Pancreas (tissue), 10 donors: Measurements from ENCODE around the gene ITPKB. TPM values are rescaled to one million over a fixed set of nuclear protein-coding genes. Genes with fewer than 3 reads are reported as not detected.
A peak's percentile ranks its signal among the peaks of the same experiment; 100 is the strongest.
"Not testable (repeated sequence)": the region's sequence is repeated elsewhere in the genome, so short reads cannot be mapped to it uniquely, and the experiment has no call there.

Experiments used
- ATAC-seq, 4 donors: fragments of 200-7000 bp; cut with Tn5 transposase; one replicate each; pipeline versions ENCODE4 v1.8.0 to v1.9.1; 2020; ENCODE audit warnings: mild to moderate bottlenecking in 4 of 4, moderate library complexity in 4 of 4
- DNase-seq, 6 donors: peaks; one replicate each; pipeline ENCODE4 v3.0.0-alpha.2; 2020
- FAIRE-seq: peaks from 2 replicates; lab custom pipeline; 2012; peaks lifted over from hg19 to GRCh38; lab: Jason Lieb, UNC
- H3K27ac ChIP-seq, 4 donors: fragments of 200-600 bp; sonication (generic); 1 replicate in 3 of 4; 2 replicates in 1 of 4; pipeline versions ENCODE4 v1.5.0 to v1.8.0; 2020
- H3K27me3 ChIP-seq, 4 donors: fragments of 200-600 bp; one replicate each; pipeline ENCODE4 v1.8.0; 2021
- H3K36me3 ChIP-seq, 3 donors: fragments of 200-600 bp; sonication (generic) in 1 of 3; one replicate each; pipeline versions ENCODE4 v1.5.0 to v1.8.0; 2020 to 2021
- H3K4me1 ChIP-seq, 3 donors: fragments of 200-600 bp; one replicate each; pipeline ENCODE4 v1.8.0; 2021
- H3K4me3 ChIP-seq, 4 donors: fragments of 200-600 bp; sonication (generic) in 2 of 4; one replicate each; pipeline versions ENCODE4 v1.5.0 to v1.8.0; 2020 to 2021
- H3K9me3 ChIP-seq, 4 donors: fragments of 200-600 bp; one replicate each; pipeline ENCODE4 v1.8.0; 2021
- WGBS, 2 donors: extraction: QIAGEN DNeasy Blood & Tissue Kit; methylation state at CpG; one replicate each; pipeline ENCODE4 v1.1.7; 2013; 5-methylcytosine and 5-hydroxymethylcytosine counted together
- intact Hi-C, 3 donors: fragments of 100-400 bp; cut with DNase I; formaldehyde crosslinking; loops; one replicate each; pipeline versions ENCODE4 v1.11.1 to v1.14.2; 2022
- polyA plus RNA-seq, 2 donors: library from polyadenylated mRNA; stranded (reverse); fragments of 200-250 nt; gene quantifications; one replicate each; pipeline ENCODE4 v1.2.3, GENCODE V29; 2013
- total RNA-seq, 6 donors: library from RNA; stranded (reverse); fragmentation: NEBNext Ultra II Directional in 4 of 6; extraction: Animal tissue kit (Norgen Biotek cat#: 25700) in 4 of 6; gene quantifications; one replicate each; pipeline versions ENCODE4 v1.2.1 to v1.2.4, GENCODE V29; 2021 to 2023
- TF ChIP-seq, protein P1 (sequence below), 4 donors: fragments of 200-600 bp; sonication (generic) in 3 of 4; IDR thresholded peaks; one replicate each; pipeline versions ENCODE4 v1.5.0 to v1.8.0; 2021; ENCODE audit warnings: antibody characterized with exemption in 4 of 4
- donor health status: healthy with polysubstance abuse.
- donor health status: DM: no; HTN: no; CAD: no; lungs with moderate emphysema.
- donor health status: DM: no; HTN: no; CAD: no.
- donor health status: control.
- donor health status: control.
- donor health status: Bipolar disorder and iron deficiency.
- donor health status: DM: yes; HTN: yes; CAD: no.
- donor health status: DM: no; HTN: no; CAD: no.
- donor health status: DM: no; HTN: no; CAD: no.
- donor health status: DM: yes; HTN: yes; CAD: no.

Gene ITPKB
- total and polyA plus RNA-seq, 8 donors, result 3.8 to 13.9 (median 5.5) TPM

DNA sequence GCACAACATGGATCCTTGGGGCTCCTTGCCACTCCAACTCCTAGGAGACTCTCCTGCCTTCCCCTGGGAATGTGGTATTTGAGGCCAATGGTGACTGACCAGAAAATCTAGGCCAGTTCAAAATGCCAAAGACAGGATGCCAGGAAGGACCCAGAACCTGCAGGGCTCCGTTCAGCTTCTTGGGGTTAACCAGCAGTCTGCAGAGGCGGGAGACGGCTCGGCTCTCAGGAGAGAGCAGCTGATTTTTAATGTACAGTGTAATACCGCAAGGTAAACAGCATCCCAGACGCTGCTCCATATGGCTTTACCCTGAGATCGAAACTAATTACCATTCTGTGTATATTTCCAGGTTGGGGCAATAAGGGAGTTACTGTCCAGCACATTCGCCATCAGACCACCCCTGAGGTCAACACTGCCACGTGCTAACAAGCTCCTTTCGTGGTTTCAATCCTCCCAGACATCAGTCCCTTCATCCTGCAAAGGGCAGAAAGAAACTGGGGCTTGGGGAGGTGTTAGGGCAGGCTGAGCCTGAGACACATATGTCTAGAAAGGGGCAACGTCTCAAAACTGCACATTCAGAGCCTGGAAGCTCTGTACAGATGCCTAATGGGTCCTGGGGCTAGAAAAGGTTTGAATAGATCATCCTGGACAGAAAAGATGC, 16.7 kb downstream of the ITPKB start:
- Histone ChIP-seq H3K27ac (no peak overlapping the region), H3K27me3 (no peaks in the 10 kb centered on the region), H3K4me3 (no peak overlapping the region), H3K9me3 (no peaks in the 10 kb centered on the region), H3K36me3 (no peaks in the 10 kb centered on the region), H3K4me1 (peaks cover 7 to 12% (median 7%) of the 10 kb centered on the region in 3 donors)
- no peak for ATAC-seq
- 87 to 88% methylated on average over 11 of the region's 11 CpGs for WGBS, 2 donors
- DNase-seq, result no peak
- TF ChIP-seq, protein P1, sequence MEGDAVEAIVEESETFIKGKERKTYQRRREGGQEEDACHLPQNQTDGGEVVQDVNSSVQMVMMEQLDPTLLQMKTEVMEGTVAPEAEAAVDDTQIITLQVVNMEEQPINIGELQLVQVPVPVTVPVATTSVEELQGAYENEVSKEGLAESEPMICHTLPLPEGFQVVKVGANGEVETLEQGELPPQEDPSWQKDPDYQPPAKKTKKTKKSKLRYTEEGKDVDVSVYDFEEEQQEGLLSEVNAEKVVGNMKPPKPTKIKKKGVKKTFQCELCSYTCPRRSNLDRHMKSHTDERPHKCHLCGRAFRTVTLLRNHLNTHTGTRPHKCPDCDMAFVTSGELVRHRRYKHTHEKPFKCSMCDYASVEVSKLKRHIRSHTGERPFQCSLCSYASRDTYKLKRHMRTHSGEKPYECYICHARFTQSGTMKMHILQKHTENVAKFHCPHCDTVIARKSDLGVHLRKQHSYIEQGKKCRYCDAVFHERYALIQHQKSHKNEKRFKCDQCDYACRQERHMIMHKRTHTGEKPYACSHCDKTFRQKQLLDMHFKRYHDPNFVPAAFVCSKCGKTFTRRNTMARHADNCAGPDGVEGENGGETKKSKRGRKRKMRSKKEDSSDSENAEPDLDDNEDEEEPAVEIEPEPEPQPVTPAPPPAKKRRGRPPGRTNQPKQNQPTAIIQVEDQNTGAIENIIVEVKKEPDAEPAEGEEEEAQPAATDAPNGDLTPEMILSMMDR (IDR thresholded peaks at IDR 0.05), result no peak
- no peak for FAIRE-seq
- intact Hi-C loops, result no loop called here

DNA sequence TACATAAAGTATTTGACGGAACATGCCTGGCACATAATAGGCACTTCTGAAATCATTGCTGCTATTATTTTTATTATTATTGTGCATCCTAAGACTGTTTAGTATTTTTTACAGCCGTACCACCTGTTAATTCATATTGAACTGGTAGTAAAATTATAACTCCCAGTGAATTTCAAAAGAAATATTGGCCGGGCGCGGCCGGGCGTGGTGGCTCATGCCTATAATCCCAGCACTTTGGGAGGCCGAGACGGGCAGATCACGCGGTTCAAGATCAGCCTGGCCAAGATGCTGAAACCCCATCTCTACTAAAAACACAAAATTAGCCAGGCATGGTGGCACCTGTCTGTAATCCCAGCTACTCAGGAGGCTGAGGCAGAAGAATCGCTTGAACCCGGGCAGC, 18.5 kb downstream of the ITPKB start:
- intact Hi-C loops, H3K4me3 ChIP-seq, ATAC-seq, H3K27me3 ChIP-seq, DNase-seq, FAIRE-seq, H3K9me3 ChIP-seq, H3K36me3 ChIP-seq: not testable (repeated sequence)
- WGBS, 2 donors, result 96 to 97% methylated on average over 13 of the region's 13 CpGs
- H3K27ac ChIP-seq, result peak overlapping the region in 1 of 4 donors; percentile 50
- peaks cover 7 to 12% (median 7%) of the 10 kb centered on the region in 3 donors for H3K4me1 ChIP-seq

DNA sequence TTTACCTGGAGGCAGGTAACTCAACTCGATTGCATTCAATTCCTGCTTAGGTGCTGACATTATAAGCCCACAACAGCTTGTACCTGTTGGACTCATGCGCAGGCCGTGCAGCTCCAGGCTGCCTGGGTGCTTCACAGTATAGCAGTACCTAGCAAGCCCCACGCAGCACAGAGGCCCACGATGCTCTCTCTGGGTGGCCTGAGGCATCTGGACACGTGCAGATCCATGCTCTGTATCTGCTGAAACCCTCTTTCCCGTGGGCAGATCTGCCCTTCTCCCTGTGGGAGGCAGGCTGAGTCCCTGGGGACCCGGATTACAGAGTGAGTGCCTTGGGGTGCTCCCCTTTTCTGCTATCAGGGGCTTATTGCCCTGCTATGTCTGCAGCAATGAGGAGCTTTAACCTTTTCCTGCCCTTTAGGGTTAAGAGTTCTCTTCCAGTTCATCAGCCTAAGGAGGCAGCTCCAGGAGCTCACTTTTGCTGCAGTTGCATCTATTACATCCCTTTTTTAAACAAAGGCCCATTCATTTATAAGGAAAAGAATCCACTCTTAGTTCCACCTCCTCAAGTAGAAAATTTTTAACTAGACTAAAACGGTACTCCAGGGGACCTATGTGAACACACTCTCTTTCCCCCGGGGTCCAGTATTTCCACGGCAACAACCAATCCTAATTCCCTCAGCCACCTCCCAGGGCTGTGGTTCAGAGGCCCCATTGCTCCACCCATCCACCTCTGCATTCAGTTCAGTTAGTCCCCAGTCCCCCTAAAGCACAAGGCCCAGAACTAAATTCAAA, 19.3 kb downstream of the ITPKB start:
- DNase-seq, result no peak

DNA sequence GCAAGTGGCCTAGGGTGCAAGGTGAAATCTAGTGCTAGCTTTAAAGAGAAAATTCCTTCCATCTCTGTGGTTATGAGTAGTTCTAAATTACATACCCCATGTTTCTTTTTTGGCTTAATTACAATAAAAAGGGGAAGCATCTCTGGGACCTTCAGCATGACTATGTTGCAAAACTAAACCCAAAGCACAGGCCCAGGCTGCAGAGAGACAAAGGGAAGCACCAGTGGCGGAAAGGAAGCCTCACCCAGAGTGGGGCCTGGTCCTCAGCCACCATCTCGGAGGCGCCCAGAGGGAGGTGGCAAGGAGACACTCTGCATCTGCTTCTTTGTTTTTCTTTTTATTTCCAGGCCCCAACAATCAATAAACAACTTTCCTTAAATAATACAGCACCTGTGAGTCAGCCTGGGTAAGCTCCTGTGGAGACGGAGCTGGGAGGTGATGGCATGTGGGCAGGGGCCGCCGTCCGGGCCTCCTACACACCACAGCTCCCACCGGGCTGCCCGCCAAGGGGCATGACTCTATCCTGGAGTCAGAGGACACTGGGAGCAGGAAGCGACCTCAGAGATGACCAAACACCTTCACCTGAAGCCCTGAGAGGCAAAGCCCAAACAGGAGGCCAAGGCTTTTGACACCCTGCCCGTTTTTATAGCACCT, 21.7 kb downstream of the ITPKB start:
- H3K4me3 ChIP-seq, result no peak overlapping the region
- H3K4me1 ChIP-seq, result no peaks in the 10 kb centered on the region
- WGBS, 2 donors, result 81 to 96% methylated on average over 11 of the region's 11 CpGs
- H3K27ac ChIP-seq, result no peak overlapping the region
- H3K27me3 ChIP-seq, result no peaks in the 10 kb centered on the region
- no peaks in the 10 kb centered on the region for H3K36me3 ChIP-seq
- TF ChIP-seq, protein P1 (IDR thresholded peaks at IDR 0.05), result no peak
- DNase-seq (no peak), FAIRE-seq (no peak), ATAC-seq (peak in 2 of 4 donors; percentile 68 to 75)
- H3K9me3 ChIP-seq, result no peaks in the 10 kb centered on the region
- intact Hi-C loops, result no loop called here

More for the DNA sequence above, 19.3 kb downstream of the ITPKB start:
- Histone ChIP-seq H3K9me3 (no peaks in the 10 kb centered on the region), H3K4me1 (peaks cover 7 to 12% (median 7%) of the 10 kb centered on the region in 3 donors), H3K27ac (peak overlapping the region in 2 of 4 donors; percentile 15 to 50), H3K36me3 (no peaks in the 10 kb centered on the region), H3K4me3 (no peak overlapping the region), H3K27me3 (no peaks in the 10 kb centered on the region)
- TF ChIP-seq, protein P1 (IDR thresholded peaks at IDR 0.05), result no peak
- intact Hi-C loops, result no loop called here
- peak in 1 of 4 donors; percentile 27 for ATAC-seq
- WGBS, 2 donors, result 67 to 68% methylated on average over 11 of the region's 11 CpGs
- FAIRE-seq, result no peak

DNA sequence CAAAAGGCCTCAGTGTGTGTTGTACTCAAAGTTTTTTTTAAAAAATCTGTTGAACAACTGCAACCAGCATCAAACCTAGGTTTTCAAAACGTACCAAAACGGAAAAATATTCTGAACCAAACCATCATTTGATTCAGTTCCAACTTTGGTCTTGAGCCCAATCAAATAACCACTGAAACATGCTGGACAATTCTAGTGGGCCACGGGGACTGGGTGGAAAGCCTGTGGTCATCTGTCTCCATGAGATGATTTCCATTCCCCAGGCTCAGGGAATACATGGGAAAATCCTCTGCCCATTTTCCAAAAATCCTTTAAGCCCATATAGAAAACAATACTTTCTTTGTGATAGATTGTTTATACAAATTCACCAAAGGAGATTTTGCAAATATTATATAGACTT, 22.5 kb downstream of the ITPKB start:
- Histone ChIP-seq H3K9me3 (no peaks in the 10 kb centered on the region), H3K36me3 (no peaks in the 10 kb centered on the region), H3K27me3 (no peaks in the 10 kb centered on the region), H3K4me3 (no peak overlapping the region), H3K27ac (no peak overlapping the region), H3K4me1 (no peaks in the 10 kb centered on the region)
- FAIRE-seq (no peak), DNase-seq (no peak), ATAC-seq (no peak)
- 82 to 90% methylated on average over 3 of the region's 3 CpGs for WGBS, 2 donors
- TF ChIP-seq, protein P1 (IDR thresholded peaks at IDR 0.05), result no peak
- intact Hi-C loops, result no loop called here
